ENCODE data around the gene BAZ1B.

GRCh38 chr7:73547841-73548240 is 25.7 kb upstream of the BAZ1B start:
- TF ChIP-seq CTCF (IDR thresholded peaks at IDR 0.05): no peak
- no peak for TF ChIP-seq EZH2 (IDR thresholded peaks at IDR 0.05)
- TF ChIP-seq EZH2phosphoT487 (IDR thresholded peaks at IDR 0.05): no peak

Measured in neural progenitor cell (in vitro differentiated cells).